HG03378 (cell line): Measurements from ENCODE around the gene FAM120AOS.

ENCODE experiments used
- ATAC-seq: cut with Tn5 transposase; IDR thresholded peaks from one replicate; pipeline ENCODE4 v1.9.1; 2021; ENCODE audit warnings: mild to moderate bottlenecking, moderate library complexity; ENCODE audit not compliant: unreplicated experiment

Gene FAM120AOS

GRCh38 chr9:93453047-93453914, at the start of gene FAM120AOS:
FAM120AOS (minus strand) TSS chr9:93453581; CDS start chr9:93452709, 872 bp downstream.
- ATAC-seq = peak; percentile 63

DNA sequence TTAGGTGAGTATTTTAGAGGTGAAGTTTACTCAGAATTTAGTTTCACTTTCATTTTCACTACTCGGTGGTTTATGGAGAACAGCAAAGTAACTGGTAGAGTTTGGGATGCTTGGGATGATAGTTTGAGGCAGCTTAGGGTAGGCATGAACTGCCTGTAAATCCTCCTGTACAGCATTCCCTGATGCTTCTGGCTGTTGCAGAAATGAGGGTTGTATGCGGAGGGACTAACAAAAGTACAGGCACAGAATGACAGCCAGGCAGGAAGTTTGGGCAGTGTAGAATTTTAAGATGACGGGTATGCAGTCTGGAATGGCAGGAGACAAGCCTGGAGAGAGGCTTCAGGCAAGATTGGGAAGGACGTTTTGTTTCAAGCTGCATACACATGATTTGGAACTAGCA, 48.0 kb upstream of the FAM120AOS start:
- ATAC-seq = no peak

- ATAC-seq = no peak
Observed at GRCh38 chr9:93500571-93501298, 47.4 kb upstream of the FAM120AOS start.

DNA sequence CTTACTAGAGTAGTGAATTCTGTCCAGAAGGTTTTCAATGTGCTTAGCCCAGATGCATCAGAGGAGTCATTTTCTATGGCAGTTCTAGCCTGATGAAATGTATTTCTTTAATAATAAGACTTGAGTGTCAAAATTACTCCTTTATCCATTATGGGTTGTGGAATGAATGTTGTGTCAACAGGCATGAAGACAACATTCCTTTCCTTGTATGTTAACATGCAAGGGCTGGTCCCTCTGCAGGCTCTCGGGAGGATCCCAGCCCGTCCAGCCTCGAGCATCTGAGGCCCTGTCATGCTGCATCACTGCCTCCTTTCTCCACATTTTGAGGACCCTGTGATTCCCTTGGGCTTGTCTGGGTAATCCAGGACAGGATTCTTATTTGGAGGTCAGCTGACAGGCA, 42.9 kb upstream of the FAM120AOS start:
- ATAC-seq = no peak

DNA sequence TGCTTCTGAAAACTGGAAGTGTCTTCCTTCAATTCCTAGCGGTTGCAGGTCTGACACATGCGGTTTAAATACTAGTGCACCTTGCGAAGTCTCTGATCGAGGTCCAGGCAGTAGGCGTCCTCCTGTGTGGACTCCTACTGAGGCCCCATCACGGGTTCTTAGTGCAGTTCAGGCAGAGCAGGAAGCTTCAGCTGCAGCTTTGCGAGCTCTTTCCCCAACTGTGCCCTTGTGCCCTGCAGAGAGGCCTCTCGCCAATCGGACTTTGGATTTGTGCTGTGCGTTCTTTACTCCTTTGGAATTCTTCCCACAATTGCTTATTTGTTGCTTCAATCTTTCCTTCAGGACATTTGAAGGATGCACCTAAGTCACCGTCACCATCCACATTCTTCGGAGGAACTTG, 40.6 kb upstream of the FAM120AOS start:
- no peak for ATAC-seq

DNA sequence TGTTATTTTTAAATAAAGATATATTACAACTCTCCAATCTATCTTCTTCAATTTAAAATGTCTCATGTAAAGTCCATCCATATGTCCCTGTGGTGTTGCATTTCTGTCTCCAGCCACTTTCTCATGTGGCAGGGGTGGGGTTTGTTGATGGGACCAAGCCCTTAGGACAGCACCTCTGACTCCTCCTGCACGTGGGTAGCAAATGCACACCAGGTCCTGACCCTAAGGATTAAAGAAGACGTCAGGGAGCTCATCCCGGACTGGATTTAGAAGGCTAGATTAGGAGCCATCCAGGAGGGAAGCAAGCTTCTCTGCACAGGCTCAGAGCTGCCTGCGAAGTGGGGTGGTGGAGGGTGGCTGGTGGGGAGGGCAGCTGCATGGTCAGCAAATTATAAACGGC, 38.9 kb upstream of the FAM120AOS start:
- no peak for ATAC-seq

- ATAC-seq = no peak
Observed at GRCh38 chr9:93491593-93492232, 38.3 kb upstream of the FAM120AOS start.

GRCh38 chr9:93488244-93488643, 34.9 kb upstream of the FAM120AOS start:
- no peak for ATAC-seq

- no peak for ATAC-seq
Observed at GRCh38 chr9:93486268-93486667, 32.9 kb upstream of the FAM120AOS start.

DNA sequence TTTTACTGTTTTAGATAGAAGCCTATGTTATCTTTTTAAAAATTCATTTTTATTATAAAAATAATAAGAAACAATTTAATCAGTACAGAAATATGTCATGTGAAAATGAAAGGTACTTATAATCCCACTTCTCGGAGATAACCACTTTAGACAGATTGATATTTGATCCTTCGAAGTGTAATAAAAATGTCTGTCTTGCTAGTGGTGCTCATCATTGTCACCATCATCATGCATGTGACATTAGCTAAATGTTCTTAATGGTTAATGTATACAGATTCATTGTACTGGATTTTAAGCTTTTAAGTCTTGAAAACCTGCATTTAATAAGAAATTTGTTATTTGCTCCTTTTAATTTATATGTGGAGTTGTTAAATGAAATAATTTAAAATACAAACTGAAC, 30.1 kb upstream of the FAM120AOS start:
- no peak for ATAC-seq

DNA sequence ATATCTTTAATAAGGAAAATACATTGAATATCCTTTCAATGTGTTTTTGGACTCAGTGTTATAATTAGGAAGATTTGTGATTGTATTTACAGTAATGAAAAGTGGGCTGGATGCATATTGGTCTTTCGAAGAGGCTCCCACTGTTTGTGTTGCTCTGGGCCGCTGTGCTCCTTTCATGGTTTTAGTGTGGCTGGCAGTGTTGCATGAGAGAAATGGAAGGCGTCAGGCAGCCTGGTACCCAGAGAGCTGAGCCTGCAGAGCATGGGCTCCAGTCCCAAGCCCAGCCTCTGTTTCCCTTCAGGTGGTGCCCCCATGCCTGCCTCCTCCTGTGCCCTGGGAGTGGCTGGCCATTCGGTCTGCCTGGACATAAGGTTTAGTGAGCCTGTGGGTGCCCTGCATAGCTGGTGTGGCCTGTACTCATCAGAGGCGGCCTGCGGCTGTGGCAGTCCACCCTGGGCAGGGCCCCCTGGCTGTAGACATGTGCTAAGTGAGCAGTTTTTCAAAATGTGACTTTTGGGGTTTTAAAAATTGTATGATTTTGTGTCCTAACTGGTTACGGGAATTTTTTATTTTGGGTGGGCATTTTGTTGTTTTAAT, 27.4 kb upstream of the FAM120AOS start:
- ATAC-seq = no peak

DNA sequence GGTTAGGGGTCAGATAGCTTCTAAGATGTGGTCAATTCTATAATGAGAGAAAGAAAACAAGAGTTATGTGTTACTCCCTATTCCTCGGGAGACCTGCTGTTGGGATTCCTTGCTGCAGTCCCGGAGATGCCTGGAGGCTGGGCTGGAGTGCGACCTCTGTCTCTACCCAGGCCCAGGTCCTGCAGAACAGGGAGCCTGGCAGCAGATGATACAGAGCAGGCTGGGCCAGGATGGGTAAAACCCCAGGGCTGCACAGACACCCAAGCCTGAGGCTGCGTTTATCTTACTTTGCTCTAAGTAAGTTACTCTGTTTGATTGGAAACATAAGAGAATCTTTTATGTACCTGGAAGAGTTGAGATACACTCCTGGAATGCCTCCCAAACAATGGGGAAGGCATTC, 26.9 kb upstream of the FAM120AOS start:
- no peak for ATAC-seq

DNA sequence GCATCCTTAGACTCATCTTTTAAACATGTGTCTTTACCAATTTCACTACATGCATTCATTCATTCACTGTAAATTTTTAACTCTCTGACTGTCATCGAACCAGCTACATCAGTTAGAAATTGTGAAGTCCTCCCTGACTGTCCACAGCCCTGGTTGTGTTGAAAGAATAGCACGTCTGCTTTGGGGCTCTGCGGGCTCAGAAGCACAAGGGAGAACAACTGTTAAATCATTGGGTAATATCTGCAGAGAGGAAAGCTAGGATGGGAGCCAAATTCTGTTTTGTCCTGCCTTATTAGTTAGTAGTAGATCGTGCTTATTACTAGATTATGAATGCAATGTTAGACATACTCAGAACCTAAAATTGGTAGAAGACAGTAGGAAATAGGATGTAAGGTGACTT, 26.3 kb upstream of the FAM120AOS start:
- ATAC-seq = no peak

- no peak for ATAC-seq
Observed at GRCh38 chr9:93477397-93477796, 24.0 kb upstream of the FAM120AOS start.

GRCh38 chr9:93476924-93477323, 23.5 kb upstream of the FAM120AOS start:
- no peak for ATAC-seq

DNA sequence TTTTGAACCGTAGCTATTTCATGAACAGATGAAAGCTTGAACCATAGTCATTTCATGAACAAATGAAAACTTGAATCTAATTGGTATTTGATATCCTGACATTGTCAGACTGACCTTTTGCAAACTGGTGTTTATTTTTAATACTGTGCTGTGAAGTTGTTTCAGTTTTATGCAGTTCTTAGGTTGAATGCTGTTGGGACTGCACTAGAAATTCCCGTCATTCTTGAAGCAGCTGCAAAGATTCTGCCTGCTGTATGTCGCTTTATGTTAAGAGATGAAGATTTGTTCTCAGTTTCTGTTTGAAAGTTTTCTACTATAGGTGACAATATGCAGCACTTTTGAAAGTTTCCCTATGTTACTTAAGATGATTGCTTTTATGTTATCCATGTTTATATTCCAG, 22.5 kb upstream of the FAM120AOS start:
- no peak for ATAC-seq

DNA sequence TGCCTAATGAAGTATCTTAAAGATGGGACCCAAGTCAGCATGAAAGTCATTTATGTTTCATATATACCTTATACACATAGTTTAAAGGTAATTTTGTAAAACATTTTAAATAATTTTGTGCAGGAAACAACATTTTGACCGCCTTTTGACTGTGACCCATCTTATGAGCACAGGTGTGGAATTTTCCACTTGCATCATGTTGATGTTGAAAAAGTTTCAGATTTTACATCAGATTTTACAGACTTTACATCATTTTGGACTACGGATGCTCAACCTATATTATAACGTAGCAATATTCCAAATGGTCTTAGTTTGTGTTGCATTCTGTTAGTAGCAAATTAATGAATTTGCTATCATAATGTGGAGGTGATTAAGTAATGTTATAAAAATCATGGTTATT, 21.7 kb upstream of the FAM120AOS start:
- no peak for ATAC-seq

DNA sequence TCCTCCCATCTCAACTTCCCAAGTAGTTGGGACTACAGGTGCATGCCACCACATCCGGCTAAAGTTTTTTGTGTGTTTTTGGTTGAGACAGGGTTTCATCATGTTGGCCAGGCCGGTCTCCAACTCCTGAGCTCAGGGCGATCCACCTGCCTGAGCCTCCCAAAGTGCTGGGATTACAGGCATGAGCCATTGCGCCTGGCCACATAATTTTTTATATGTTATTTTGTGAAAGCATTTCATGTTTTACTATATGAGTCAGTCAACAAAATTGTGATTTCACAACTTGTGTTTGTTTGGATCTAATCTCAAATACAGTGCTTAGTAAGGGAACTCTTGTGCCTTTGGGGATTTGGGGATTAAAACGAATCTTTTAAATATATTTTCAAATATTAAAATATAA, 20.0 kb upstream of the FAM120AOS start:
- ATAC-seq = no peak

GRCh38 chr9:93471124-93471523, 17.7 kb upstream of the FAM120AOS start:
- no peak for ATAC-seq

DNA sequence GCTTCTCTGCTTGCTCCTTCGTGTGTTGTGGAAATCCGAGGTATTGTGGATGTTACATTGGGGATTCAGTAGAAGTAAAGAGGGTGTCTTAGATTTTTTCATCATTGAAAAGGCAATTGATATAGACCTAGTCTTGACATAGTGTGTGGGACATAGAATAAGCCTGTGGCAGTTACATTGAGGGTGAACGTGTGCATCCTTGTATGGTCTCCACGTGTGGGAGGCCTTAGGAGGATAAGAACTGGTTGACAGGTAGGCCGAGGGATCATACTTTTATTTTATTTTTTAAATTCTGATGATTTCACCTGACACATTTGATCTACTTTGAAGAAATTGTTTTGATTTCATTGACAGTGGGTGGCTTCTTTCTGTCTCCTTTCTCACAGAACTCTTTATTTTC, 17.0 kb upstream of the FAM120AOS start:
- ATAC-seq = no peak

DNA sequence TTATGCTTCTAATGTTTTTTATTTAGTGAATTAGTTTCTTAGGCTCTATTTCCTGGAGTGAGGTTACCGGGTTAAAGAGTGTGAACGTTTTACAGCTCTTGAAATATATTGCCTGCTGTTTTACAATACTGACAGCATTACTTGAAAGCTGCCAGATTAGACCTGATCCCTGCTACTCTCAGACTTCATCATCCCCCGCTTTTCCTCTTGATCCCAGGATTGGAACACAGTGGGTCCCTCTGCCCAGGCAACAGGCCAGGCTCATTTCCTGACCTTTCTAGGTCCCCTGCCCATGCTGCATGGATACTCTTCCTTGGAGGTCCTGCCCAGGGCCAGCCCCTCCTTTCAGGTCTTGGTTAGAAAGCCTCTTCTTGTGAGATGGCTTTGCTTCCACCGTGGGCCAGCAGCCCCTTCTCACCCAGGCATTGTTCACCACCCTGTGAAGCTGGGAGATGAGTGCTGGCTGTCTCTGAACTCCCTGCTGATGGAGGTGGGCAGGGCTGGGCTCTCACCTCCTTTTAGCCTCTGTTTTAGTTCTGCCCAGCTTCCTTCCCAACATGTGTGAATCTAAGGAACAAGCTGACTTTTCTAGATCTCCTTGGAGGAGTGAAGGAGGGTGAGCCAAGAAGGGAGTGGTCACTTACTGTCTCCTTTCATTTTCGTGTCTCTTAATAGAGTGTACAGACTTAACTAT, 15.5 kb upstream of the FAM120AOS start:
- ATAC-seq = no peak
